OCI-M1 (cell line): ENCODE results near the gene TTC33.
"Not testable (repeated sequence)": the region's sequence is repeated elsewhere in the genome, so short reads cannot be mapped to it uniquely, and the experiment has no call there.

Source experiments
- DNase-seq: peaks from one replicate; lab custom pipeline; 2025; lab: John Stamatoyannopoulos, UW

The TTC33 gene

DNA sequence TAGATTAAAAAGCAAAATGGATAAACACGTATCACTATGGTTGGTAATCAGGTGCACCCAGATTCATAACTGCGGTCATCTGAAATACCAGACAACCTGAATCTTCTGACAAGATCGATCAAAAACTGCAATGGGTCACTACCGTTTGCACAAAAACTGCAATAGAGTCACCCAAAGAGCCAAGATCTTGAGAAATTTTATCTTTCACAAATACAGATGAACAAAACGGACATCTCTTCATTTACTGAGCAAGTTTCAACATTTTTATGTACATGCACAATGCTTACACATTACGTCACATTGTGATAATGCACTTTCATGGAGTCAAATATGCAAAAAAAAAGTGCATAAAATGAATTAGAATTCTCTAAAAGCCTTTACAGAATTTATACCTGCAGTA is 23.8 kb upstream of the TTC33 start:
- no peak for DNase-seq

DNA sequence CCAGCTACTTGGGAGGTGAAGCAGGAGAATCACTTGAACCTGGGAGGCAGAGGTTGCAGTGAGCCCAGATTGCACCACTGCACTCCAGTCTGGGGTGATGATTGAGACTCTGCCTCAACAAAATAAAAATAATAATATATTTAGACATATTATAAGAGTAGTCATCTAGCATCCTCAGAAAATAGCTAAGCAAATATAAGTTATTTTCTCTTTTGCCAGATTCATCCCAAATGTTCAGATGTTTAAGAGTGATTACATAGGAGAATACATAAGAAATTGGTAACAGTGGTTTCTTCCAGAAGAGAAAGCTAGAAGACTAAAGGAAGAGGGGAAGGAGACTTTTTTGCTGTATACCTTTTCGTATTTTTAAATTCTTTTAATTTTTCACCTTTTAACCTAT is 22.4 kb upstream of the TTC33 start:
- DNase-seq, result no peak

DNA sequence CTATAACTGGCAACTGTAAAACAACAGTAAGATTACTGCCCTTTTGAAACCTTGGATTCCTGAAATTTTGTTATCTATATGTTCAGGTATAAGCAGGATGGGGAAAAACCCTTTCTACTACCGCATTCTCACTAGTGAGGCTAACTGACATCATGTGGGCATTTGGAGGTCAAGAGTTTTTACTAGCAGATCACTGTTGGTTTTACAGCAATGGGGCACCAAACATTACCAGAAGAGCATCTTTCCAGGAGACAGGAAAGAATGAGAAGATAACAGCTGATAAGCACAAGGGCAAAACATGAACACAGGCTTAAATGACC is 20.9 kb upstream of the TTC33 start:
- DNase-seq, result no peak

DNA sequence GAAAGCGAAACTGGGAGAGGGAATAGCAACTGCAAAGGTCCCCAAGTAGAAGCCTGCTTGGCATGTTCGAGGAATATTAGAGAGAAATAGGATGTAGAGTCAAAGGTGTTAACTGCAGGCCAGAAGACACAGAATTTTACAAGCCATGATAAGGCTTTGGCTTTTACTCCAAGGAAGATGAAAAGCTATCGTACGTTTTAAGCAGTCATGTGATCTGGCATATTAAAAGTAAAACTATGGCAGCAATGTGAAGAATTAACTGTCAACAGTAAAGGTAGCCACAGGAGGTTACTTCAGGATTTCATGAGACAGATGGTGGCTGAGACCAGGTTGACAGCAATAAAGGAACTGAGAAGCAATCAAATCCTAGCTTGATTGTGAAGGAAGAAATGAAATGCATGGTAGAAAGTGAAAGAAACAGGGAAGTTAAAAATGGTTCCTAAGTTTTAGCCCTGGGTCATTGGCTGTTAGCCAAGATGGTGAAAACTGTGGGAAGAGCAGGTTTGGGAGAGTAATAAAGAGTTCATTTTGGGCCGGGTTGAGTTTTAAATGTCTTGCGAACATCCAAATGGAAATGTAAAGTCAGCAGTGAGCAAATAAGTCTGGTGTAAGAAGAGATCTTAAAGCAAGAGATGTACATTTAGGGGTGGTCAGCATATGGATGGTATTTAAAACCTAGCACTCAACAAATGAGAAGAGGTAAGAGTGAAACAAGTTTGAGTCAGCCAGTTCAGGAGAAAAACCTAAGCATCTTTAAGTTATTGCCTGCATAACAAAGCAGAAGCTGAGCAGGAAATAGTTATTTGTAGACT is 20.3 kb upstream of the TTC33 start:
- DNase-seq, result no peak

DNA sequence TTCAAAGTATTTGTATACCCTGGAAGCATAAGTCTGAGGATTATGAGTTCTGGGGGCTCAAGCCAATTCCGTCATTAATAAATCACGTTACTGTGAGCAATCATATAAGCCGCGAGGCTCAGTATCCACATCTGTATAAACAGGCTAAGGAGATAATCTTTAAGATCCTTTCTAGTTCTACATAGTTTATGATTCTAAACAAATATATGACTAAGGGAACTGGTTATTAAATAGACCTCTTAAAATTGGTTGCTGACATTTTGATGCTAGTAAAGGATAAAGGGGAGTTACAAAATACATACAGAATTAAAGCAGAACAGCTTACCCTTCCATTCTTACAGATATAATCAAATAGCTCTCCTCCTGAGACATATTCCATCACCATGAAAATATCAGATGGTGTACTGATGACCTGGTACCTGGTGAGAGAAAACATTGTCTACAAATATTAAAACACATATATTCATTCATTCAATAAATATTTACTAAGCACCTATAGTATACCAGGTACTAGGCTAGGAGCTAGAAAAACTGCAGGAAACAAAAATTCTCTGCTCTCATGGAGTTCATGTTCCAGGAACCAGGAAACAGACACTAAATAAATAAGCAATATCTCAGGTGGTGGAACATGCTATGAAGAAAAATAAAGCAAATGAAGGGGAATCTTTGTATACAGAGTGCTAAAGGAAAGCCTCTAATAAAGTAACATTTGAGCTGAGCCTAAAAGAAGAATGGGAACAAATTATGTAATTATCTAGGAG is 19.5 kb upstream of the TTC33 start:
- DNase-seq, result no peak

DNA sequence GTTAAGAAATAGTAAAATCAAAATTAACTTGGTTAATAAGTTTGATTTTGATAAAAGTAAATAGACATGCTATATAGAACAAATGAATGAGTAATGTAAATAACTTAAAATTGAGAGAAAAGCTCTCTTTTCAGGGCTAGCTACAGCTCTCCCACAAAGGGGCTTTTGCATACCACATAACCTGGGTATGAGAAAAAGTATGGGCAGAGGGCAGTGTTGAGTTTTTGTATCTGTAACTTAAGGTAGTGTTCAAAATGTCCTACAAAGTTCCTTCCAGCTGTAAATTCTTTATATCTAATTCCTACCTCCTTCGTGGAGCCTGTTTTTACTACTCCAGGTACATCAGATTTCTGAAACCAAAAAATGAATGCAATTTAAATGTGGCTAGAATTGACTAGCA is 18.9 kb upstream of the TTC33 start:
- peak; percentile 31 for DNase-seq

DNA sequence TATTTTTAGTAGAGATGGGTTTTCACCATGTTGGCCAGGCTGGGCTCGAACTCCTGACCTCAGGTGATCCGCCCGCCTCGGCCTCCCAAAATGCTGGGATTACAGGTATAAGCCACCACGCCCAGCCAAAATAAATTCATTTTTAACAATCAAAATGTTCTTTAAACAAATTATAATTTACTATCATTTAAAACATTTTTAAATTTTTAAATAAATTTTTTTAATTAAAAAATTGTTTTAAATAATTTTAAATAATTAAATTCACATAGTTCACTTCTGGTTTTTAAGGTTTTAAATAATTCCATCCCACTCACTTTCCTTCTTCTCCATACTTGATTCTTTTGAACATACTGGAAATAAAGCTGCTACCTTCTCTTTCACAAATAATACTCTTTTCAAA is 15.0 kb upstream of the TTC33 start:
- no peak for DNase-seq

DNA sequence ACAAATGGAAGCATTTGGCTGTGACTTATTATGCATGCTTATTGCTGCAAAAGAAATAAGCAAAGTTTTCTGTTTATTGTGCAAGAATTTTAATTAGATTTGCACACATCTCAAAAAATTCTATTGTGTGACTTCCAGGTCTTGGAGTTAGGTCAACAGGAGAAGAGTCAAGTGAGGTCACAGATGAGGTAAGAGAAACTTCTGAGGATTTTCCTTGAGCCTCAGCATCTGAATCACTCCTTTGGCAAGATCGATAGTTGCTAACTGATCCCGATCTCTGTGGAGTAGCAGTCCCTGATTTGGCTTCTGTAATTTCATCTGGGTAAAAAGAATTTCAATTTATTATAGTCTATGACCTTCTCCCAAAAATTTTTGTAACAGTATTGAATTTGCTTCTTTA is 6.9 kb upstream of the TTC33 start:
- DNase-seq, result no peak

DNA sequence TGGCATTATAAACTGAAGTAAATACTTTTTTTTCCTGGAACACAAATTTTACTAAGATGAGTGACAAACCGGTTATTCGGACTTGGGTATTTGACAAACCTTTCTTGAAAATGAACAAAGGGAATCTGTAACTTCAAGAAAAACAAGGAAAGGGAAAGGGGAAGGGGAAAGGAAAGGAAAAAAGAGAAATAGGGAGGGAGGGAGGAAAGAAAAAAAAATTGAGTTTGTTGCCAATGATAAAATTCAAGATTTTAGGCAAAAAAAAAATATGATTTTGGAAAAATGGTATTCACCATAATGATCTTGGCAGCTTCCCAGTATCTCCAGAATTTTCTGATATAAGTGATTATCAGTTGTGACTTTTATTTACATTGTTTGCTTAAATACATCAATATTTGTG is 1.6 kb upstream of the TTC33 start:
- no peak for DNase-seq

DNA sequence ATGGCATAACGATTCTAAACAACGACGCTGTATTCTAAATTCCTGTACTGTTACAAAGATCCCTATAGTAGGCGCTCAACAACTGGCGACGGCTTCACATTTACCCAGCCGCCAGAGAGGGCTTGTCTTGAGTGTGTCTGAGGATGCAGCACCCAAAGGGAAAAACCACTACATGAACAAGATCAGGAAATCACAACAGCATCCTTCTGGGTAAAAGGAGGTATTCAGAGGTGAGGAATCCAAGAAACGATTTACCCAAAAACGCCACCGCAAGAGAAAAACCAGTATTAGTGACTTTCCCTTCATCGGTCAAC is 711 bp downstream of the TTC33 start:
- peak; percentile 88 for DNase-seq

DNA sequence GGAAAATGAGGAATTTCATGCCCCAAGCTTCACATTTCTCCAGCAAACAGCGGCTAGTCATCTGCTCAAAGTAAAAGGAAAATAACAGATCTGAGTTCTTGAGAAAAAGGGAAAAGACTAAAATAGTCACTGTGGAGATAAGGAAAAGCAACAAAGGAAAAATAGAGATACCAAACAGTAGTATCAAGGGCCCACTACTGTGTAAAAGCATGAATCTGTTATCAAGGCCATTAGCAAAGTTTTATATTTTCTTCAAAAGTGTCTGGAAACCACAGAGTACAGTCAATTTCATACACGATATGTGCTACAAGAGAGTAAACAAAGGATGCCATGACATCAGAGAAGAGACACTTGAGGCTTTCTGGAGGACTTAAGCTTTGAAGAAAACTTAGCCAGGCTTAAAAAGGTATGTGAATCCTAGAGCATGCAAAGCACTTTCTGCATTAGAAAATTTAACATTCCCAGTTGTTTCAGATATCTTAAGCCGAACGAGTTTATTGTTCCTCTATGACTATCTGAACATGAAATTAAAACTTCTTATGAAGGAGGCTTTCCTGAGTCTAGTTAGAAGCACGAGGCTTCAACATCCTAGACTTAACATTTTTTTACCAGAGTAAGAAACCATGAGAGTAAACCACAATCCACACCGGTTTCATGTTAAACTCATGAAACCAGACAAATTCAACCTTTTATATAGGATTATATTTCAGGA is 1.2 kb downstream of the TTC33 start:
- DNase-seq, result peak; percentile 69

DNA sequence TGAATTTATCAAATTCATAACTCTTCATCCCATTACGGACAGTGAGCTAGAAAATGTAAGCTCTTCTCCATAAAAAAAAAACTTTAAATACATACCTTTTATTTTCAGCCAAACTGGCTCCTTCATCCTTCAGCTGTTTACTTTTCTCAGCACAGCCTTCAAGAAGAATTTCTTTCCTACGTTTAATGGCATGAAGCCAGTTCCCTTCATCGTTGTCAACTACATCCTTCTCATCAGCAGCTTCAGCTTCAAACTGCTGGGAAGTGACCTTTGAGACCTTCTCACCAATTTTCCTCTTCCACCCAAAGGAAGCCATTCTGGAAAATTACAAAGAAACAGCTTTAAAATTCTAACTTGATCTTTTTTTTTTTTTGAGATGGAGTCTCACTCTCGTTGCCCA is 9.1 kb downstream of the TTC33 start:
- DNase-seq, result no peak

DNA sequence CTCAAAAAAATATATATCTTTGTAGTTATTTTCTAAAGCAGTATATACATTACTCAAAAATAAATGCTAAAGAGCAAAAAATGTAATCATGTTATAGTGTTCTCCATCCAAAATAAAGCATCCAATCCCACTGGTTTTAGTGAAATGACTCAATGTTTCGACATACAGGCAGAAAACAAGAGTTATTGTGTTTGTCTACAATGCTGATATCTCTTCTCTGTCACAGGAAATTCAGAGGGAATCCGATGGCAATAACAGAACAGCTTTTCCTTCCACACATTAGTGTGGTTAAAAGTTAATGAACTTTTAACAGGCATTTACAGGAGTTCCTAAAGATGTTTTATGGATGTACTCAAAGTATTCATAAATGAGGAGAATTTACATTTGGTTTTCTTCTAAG is 12.0 kb downstream of the TTC33 start:
- no peak for DNase-seq

DNA sequence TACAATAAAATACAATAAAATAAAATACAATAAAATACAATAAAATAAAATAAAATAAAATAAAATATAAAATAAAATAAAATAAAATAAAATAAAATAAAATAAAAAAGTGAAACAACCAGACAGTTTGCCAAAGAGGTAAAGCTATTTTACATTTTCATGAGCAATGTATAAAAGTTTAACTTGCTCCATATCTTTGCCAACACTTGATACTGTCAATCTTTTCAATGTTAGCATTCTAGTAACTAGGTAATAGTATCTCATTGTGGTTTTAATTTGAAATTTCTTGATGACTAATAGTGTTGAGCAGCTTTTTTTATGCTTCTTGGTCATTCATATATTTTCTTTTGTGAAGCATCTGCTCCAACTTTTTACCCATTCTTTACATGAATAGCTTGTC is 17.3 kb downstream of the TTC33 start:
- DNase-seq, result no peak

DNA sequence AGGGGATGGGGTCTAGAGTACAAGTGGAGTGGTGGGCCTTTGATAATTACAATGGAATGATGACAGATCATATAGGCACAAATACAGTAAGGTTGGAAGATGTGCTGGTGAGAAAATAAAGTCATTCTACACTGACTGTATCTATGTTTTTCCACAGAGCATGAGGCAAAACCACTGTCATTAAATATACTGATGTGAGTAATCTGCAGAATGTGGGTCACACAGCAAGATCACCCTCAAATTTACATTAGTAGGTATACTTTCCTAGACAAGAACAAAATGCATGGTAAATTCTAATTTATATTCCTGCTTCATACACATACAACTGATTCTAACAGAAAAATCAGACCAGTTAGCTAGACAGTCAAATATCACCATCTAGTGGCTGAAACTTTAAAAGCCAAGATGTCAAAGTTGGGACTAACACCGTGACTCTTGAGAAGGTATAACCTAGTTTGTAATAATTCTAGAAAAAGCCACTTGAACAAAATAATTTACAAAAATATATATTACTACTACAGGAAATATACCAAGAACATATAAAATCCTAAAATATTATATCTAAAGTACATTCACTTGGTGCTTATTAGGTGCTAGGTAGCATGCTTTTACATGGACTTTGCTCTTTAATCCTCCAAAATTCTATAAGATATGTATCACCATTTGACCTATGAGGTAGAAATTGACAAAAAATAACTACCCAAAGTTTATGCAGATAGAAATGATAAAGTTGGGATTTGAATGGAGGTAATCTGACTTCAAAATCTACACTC is 19.5 kb downstream of the TTC33 start:
- peak; percentile 78 for DNase-seq

DNA sequence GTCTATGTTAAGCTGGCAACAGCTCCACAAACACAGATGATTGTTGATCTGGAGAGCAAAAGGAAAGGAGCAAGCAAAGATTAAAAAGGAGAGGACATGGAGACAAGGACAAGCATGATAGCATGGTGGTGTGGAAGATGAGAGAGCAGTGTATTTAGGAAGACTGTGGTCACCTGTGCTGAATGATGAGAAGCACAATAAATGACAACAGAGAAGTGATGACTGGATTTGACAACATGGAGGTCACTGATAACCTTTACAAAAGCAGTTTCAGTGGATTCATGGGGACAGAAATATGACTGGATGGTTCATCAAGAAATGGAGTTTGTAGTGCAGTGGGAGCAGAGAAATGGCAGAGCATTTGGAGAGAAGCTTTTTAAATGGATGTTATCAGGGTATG is 20.2 kb downstream of the TTC33 start:
- DNase-seq, result no peak

DNA sequence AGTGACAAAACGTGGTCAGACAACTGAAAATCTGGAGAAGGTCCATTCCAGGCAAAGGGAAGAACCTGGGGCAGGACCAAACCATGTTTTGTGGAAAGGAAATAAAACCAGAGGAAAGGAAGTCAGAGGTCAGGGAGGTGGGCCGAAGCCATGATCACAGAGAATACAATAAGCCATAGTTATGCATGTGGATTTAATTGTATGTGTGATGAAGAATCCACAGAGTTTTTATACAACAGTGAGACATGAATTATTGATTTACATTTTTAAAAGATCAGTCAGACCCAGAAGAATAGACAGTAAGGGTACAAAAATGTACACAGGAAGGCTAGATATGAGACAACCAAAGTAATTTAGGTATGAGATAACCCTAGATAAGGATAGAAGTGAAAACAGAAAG is 20.8 kb downstream of the TTC33 start:
- DNase-seq, result no peak

DNA sequence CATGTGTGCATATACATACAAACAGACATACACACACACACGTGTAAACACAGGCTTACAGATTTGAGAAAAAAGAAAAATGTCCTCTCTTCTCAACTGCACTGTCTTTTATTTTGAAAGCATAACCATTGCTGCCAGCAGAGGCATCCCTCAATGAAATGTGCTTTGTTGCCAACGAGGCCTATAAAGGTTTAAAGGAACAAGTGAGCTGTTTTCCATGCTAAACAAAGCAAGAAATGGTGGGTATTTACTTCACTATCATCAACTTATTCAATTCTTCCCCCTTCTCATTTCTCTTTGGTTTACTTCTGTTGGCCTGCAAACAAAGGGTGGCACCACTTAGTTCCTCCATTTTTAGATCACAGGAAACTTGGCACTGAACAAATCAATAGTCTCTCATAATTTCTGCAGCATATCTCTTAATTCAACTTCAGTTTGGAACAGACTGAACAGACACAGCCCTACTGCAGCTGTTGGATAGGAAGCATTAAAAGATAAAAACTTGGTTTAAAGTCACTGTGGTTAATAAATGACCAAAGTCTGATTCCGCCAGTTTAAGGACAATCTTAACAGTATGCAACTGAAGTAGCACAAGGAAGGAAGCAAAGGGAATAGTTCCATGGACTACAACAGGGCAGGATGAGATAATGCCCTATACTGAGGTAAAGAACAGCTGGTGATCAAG is 21.7 kb downstream of the TTC33 start:
- no peak for DNase-seq

DNA sequence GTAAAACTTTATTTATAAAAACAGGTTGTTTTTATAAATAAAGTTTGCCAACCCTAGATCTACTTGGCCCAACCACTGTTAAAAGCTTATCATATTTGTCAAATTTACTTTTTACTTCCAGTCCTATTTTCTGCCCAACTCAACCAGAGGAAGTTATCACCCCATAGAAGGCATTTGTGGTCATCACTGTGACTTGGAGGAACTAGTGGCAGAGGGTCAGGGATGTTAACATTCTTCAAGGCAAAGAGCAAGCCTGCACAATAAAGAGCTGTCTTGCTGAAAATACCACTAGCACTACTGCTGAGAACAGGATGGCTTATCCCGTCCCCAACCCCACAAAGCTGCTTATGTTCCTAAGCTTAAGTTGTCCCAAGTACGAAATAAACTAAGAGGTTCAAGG is 22.3 kb downstream of the TTC33 start:
- peak; percentile 15 for DNase-seq

DNA sequence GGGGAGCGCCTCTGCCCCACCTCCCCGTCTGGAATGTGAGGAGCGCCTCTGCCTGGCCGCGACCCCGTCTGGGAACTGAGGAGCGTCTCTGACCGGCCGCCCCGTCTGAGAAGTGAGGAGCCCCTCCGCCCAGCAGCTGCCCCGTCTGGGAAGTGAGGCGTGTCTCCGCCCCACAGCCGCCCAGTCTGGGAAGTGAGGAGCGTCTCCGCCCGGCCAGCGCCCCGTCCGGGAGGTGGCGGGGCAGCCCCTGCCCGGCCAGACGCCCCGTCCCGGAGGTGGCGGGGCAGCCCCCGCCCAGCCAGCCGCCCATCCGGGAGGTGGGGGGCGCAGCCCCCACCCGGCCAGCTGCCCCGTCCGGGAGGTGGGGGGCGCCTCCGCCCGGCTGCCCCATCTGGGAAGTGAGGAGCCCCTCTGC is 33.3 kb downstream of the TTC33 start:
- not testable (repeated sequence) for DNase-seq

DNA sequence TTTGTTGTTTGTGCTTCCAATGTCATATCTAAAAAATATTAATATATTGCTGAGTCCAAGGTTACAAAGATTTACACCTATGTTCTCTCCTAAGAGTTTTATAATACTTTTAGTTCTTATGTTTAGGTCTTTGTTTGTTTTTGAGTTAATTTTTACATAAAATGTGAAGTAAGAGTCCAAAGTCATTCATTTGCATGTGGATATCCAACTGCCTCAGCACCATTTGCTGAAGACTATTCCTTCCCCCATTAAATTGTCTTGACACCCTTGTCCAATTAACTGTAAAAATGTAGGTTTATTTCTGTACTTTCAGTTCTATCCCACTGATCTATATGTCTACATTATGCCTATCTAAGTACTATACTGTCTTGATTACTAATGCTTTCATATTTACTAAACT is 35.7 kb downstream of the TTC33 start:
- DNase-seq, result no peak

DNA sequence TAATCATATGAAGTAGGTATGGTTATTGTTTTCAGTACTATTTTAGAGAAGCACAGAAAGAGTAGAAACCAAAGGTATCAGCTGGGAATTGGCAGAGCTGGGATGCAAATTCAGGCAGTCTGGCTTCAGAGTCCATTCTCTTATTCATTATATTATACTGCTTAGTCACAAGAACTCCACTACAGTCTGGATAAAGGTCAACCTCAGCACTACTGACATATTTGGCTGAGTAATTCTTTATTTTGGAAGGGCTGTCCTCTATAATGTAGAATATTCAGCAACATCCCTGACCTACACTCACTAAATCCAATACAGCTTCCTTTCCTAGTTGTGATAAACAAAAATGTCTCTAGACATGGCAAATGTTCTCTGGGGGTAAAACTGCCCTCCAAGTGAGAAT is 38.5 kb downstream of the TTC33 start:
- no peak for DNase-seq
